Measurements from ENCODE around the gene ARHGAP4. TPM values are rescaled to one million over a fixed set of nuclear protein-coding genes. Genes with fewer than 3 reads are reported as not detected.

The ARHGAP4 gene
- total and polyA plus RNA-seq, 10 donors: 176 to 713 (median 269) TPM

GRCh38 chrX:153887385-153887784 is 38.7 kb downstream of the ARHGAP4 start:
- TF ChIP-seq POLR2AphosphoS5 (IDR thresholded peaks at IDR 0.05): no peak
- TF ChIP-seq CTCF (IDR thresholded peaks at IDR 0.05 in 8 of 11, conservative IDR thresholded peaks at IDR 0.05 in 3 of 11): no peak
- no peak for TF ChIP-seq POLR2A (IDR thresholded peaks at IDR 0.05)
- DNase-seq: no peak
- Histone ChIP-seq H3K27me3 (replicated peaks in 1 of 7) (peaks cover 4 to 80% (median 44%) of the 10 kb centered on the region in 7 donors), H3K4me3 (no peak overlapping the region), H3K9me3 (no peaks in the 10 kb centered on the region), H3K27ac (no peak overlapping the region), H3K4me1 (peaks cover 0 to 22% (median 11%) of the 10 kb centered on the region in 6 donors), H3K36me3 (no peaks in the 10 kb centered on the region)
- 53 to 74% (median 62%) methylated on average over 4 to 8 of the region's 8 CpGs for WGBS, 5 donors
- intact Hi-C loops (cut with DNase I; ENCODE audit: low total_unique reads): no loop called here

GRCh38 chrX:153886915-153887314 is 39.1 kb downstream of the ARHGAP4 start:
- Histone ChIP-seq H3K4me1 (peaks cover 0 to 22% (median 11%) of the 10 kb centered on the region in 6 donors), H3K9me3 (no peaks in the 10 kb centered on the region), H3K27ac (no peak overlapping the region), H3K36me3 (no peaks in the 10 kb centered on the region), H3K4me3 (no peak overlapping the region), H3K27me3 (replicated peaks in 1 of 7) (peaks cover 4 to 80% (median 47%) of the 10 kb centered on the region in 7 donors)
- intact Hi-C loops (cut with DNase I; ENCODE audit: low total_unique reads): no loop called here
- no peak for DNase-seq
- no peak for TF ChIP-seq CTCF (IDR thresholded peaks at IDR 0.05 in 8 of 11, conservative IDR thresholded peaks at IDR 0.05 in 3 of 11)
- 28 to 55% (median 45%) methylated on average over 9 to 13 of the region's 13 CpGs for WGBS, 5 donors

- DNase-seq: no peak
- 4 to 28% (median 16%) methylated on average over 42 to 77 of the region's 94 CpGs; no CpG with 5 or more reads in 1 of the 5 donors for WGBS, 5 donors
- no peak within 1 kb of the TSS for H3K27ac ChIP-seq
- no peaks in the 10 kb centered on the region for H3K9me3 ChIP-seq
- intact Hi-C loops (cut with DNase I; ENCODE audit: low total_unique reads): no loop called here
- peaks cover 0 to 22% (median 11%) of the 10 kb centered on the region in 6 donors for H3K4me1 ChIP-seq
- TF ChIP-seq POLR2A (IDR thresholded peaks at IDR 0.05) (no peak), POLR2AphosphoS5 (IDR thresholded peaks at IDR 0.05) (no peak), CTCF (IDR thresholded peaks at IDR 0.05 in 8 of 11, conservative IDR thresholded peaks at IDR 0.05 in 3 of 11) (no peak)
- H3K27me3 ChIP-seq (replicated peaks in 1 of 7): peaks cover 4 to 84% (median 49%) of the 10 kb centered on the region in 7 donors
- no peaks in the 10 kb centered on the region for H3K36me3 ChIP-seq
- H3K4me3 ChIP-seq: peak within 1 kb of the TSS in 2 of 8 donors; percentile 21 to 56
Observed at GRCh38 chrX:153885968-153886903, 39.8 kb downstream of the ARHGAP4 start, which contains the start of gene L1CAM. Gene L1CAM, minus strand, starts transcription at chrX:153886173. Its CDS starts 10,337 bp downstream, at chrX:153875836.

GRCh38 chrX:153885208-153885787 is 40.8 kb downstream of the ARHGAP4 start:
- intact Hi-C loops (cut with DNase I; ENCODE audit: low total_unique reads): no loop called here
- Histone ChIP-seq H3K27ac (no peak overlapping the region), H3K4me1 (peaks cover 0 to 22% (median 11%) of the 10 kb centered on the region in 6 donors), H3K27me3 (replicated peaks in 1 of 7) (peaks cover 4 to 87% (median 52%) of the 10 kb centered on the region in 7 donors), H3K36me3 (no peaks in the 10 kb centered on the region), H3K4me3 (peak overlapping the region in 2 of 8 donors; percentile 21 to 56), H3K9me3 (no peaks in the 10 kb centered on the region)
- no peak for DNase-seq
- 9 to 33% (median 17%) methylated on average over 15 to 32 of the region's 32 CpGs; no CpG with 5 or more reads in 1 of the 5 donors for WGBS, 5 donors
- no peak for TF ChIP-seq CTCF (IDR thresholded peaks at IDR 0.05 in 8 of 11, conservative IDR thresholded peaks at IDR 0.05 in 3 of 11)
- TF ChIP-seq POLR2A (IDR thresholded peaks at IDR 0.05): no peak
- TF ChIP-seq POLR2AphosphoS5 (IDR thresholded peaks at IDR 0.05): no peak
